ENCODE measurements around the gene ASCC1.
A peak's percentile ranks its signal among the peaks of the same experiment; 100 is the strongest.

The ASCC1 gene

DNA sequence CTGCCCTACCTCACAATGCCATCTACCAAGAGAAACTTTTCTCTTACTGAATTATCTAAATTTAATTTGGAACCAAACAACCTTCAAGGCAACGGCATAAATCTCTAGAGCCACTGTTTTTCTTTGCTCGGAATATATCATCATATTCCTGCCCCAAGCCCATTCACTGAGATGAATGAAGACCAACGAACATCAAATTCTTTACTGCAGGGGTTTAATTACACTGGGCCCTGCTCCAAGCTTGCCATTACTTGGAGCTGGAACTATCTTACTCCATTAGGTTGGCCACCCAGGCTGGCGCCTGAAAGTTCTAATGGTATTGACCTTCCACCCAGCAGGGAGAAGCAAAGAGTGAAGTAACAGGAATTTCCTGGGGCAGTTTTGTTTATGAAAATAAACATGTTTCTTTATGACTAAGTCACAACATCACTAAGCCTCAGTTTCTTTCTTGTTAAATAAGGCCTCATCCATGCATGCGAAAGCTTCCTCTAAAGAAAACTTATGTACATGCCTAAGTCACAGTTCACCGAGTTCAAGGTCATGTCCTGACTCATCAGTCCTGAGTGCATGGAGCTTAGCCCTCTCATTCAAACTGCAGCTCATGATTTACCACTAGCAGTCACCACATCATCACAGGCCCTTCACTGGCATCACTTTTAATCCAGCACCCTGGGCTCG is 42.3 kb downstream of the ASCC1 start:
- H3K4me3 ChIP-seq (ENCODE audit: low read depth, low read length) = no peak overlapping the region
- in situ Hi-C loops (cut with HindIII; ENCODE audit: low sequenced_read_pairs) = no loop called here
- TF ChIP-seq, protein P1, sequence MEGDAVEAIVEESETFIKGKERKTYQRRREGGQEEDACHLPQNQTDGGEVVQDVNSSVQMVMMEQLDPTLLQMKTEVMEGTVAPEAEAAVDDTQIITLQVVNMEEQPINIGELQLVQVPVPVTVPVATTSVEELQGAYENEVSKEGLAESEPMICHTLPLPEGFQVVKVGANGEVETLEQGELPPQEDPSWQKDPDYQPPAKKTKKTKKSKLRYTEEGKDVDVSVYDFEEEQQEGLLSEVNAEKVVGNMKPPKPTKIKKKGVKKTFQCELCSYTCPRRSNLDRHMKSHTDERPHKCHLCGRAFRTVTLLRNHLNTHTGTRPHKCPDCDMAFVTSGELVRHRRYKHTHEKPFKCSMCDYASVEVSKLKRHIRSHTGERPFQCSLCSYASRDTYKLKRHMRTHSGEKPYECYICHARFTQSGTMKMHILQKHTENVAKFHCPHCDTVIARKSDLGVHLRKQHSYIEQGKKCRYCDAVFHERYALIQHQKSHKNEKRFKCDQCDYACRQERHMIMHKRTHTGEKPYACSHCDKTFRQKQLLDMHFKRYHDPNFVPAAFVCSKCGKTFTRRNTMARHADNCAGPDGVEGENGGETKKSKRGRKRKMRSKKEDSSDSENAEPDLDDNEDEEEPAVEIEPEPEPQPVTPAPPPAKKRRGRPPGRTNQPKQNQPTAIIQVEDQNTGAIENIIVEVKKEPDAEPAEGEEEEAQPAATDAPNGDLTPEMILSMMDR (IDR thresholded peaks at IDR 0.05; ENCODE audit: low read depth, low read length, missing control alignments) = no peak
- DNase-seq (ENCODE audit: low read depth) = peak; percentile 38

DNA sequence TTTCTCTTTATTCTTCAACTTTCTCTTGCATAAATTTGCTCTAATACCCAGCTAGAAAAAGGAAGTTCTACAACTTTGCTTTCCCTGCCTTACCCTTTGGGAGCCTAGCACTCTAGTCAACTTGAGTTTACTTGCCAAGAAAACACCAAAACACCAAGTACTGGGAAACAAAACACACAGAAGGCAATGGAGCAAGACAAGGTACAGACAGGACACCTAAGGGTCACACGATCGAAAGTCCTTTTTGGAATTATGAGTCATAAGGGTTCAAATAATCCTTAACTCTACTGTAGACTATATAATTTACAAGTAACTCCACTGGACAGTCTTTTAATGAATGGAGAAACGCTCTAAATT is 42.8 kb downstream of the ASCC1 start:
- TF ChIP-seq, protein P1 (IDR thresholded peaks at IDR 0.05; ENCODE audit: low read depth, low read length, missing control alignments) = no peak
- H3K4me3 ChIP-seq (ENCODE audit: low read depth, low read length) = no peak overlapping the region
- in situ Hi-C loops (cut with HindIII; ENCODE audit: low sequenced_read_pairs) = no loop called here
- DNase-seq (ENCODE audit: low read depth) = no peak

DNA sequence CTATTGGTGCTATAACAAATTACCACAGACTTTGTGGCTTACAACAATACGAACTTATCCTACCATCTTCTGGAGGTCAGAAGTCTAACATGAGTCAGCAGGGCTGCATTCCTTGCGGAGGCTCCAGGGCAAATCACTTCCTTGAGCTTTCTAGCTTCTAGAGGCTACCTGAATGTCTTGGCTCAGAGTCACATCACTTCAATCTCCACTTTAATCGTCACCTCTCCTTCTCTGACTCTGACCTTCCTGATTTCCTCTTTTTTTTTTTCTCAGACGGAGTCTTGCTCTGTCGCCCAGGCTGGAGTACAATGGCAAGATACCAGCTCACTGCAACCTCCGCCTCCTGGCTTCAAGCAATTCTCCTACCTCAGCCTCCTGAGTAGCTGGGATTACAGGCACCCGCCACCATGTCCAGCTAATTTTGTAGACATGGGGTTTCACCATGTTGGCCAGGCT is 44.9 kb downstream of the ASCC1 start:
- DNase-seq (ENCODE audit: low read depth) = peak; percentile 63
- in situ Hi-C loops (cut with HindIII; ENCODE audit: low sequenced_read_pairs) = no loop called here
- TF ChIP-seq, protein P1 (IDR thresholded peaks at IDR 0.05; ENCODE audit: low read depth, low read length, missing control alignments) = no peak
- H3K4me3 ChIP-seq (ENCODE audit: low read depth, low read length) = no peak overlapping the region

DNA sequence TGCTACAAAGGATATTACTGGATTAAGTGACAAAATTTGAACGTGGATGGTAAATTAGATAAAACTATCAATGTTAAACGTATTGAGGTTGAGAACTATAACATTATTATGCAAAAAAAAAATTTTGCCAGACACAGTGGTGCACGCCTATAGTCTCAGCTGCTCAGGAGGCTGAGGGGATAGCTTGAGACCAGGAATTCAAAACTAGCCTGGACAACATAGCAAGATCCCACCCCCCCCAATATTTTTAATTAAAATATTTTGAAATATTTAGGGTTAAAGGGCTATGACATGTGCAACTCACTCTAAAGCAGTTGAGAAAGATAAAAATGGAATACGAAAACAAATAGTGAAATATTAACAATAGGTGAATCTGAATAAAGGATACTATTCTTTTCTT is 45.3 kb downstream of the ASCC1 start:
- TF ChIP-seq, protein P1 (IDR thresholded peaks at IDR 0.05; ENCODE audit: low read depth, low read length, missing control alignments) = no peak
- in situ Hi-C loops (cut with HindIII; ENCODE audit: low sequenced_read_pairs) = no loop called here

DNA sequence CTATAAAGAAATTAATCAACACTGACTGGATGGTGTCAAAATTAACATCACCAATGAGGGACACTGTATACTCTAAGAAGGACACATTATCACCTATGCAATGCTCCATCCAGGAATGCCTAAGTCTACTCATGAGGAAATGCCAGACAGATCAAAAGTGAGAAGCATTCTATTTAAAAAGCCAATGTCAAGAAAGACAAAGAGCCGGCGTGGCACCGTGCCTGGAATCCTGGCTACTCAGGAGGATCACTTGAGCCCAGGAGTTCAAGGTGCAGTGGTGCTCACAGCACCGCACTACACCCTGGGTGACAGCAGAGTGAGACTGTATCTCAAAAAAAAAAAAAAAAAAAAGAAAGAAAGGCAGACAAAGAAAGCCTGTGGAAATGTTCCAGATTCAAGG is 45.8 kb downstream of the ASCC1 start:
- in situ Hi-C loops (cut with HindIII; ENCODE audit: low sequenced_read_pairs) = no loop called here
- DNase-seq (ENCODE audit: low read depth) = no peak
- TF ChIP-seq, protein P1 (IDR thresholded peaks at IDR 0.05; ENCODE audit: low read depth, low read length, missing control alignments) = no peak
- no peak overlapping the region for H3K4me3 ChIP-seq (ENCODE audit: low read depth, low read length)

More for the DNA sequence above, 45.3 kb downstream of the ASCC1 start:
- no peak overlapping the region for H3K4me3 ChIP-seq (ENCODE audit: low read depth, low read length)
- no peak for DNase-seq (ENCODE audit: low read depth)

DNA sequence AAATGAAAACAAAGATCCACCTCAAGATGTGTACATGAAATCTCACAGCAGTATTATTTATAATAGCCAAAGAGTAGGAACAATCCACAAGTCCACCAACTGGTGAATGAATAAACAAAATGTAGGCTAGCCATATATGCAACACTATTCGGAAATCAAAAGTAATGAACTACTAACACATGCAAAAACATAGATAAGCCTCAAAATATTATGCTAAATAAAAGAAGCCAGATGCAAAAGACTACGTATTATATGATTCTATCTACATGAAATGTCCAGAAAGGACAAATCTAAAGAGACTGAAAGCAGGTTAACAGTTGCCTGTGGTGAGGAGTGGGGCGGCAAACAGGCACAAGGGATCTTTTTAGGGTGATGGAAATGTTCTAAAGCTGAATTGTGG is 49.0 kb downstream of the ASCC1 start:
- in situ Hi-C loops (cut with HindIII; ENCODE audit: low sequenced_read_pairs) = no loop called here

More for the DNA sequence above, 49.0 kb downstream of the ASCC1 start:
- no peak for DNase-seq (ENCODE audit: low read depth)
- H3K4me3 ChIP-seq (ENCODE audit: low read depth, low read length) = no peak overlapping the region
- TF ChIP-seq, protein P1 (IDR thresholded peaks at IDR 0.05; ENCODE audit: low read depth, low read length, missing control alignments) = no peak
